ENCODE measurements around the gene GOLGA6L6.
"Not testable (repeated sequence)": the region's sequence is repeated elsewhere in the genome, so short reads cannot be mapped to it uniquely, and the experiment has no call there.

GRCh38 chr15:20505926-20506658 is 35.5 kb downstream of the GOLGA6L6 start:
- not testable (repeated sequence) for TF ChIP-seq CTCF (IDR thresholded peaks at IDR 0.05; ENCODE audit: insufficient read depth, low read length, poor library complexity, severe bottlenecking); EZH2phosphoT487 (conservative IDR thresholded peaks at IDR 0.05; ENCODE audit: low read length)
